ENCODE results near the gene ZCCHC14.

DNA sequence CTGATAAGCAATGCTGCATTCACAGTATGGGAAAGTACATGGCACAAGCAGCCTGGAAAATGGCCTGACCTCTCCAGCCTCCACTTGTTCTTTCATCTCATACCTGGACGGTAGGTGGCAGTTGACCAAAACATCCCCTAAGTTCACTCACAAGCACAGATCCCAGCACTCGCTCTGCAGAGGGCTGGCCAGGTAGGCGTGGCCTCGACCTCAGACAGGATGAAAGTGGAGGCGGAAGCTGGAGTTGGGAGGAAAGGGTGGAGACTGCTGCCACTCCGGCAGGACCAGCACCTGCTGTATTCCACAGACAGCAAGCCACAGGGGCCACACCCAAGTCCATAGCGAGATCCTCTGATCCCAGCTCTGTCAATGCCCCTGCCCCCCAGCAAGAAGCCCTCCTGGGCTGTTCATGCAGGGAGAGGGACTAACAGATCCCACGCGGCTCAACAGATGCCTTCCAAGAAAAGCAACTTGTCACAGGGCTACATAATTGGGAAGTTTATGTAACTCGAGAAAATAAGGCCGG lies 31.3 kb downstream of the ZCCHC14 start:
- no peak for TF ChIP-seq POLR2A (IDR thresholded peaks at IDR 0.05; ENCODE audit: low read depth, low read length)
- no peak for TF ChIP-seq POLR2AphosphoS5 (IDR thresholded peaks at IDR 0.05; ENCODE audit: low read depth, low read length)
- no peak for TF ChIP-seq TAF1 (IDR thresholded peaks at IDR 0.05; ENCODE audit: low read depth, low read length)
- TF ChIP-seq PAX5 (IDR thresholded peaks at IDR 0.05; ENCODE audit: insufficient read depth, low read length, severe bottlenecking) = no peak
- TF ChIP-seq SPI1 (IDR thresholded peaks at IDR 0.05; ENCODE audit: low read depth, low read length) = no peak
